ENCODE measurements around the gene C1orf159. TPM values are rescaled to one million over a fixed set of nuclear protein-coding genes. Genes with fewer than 3 reads are reported as not detected.

The C1orf159 gene
- total and polyA plus RNA-seq, 2 donors (not counting 1 experiment from before 2014, with no cell fraction given), result 23.0 to 25.6 TPM

GRCh38 chr1:1156140-1157032, 40.5 kb upstream of the C1orf159 start:
- H3K4me3 ChIP-seq (ENCODE audit: control extremely low read depth in 1 of 5, extremely low read depth in 1 of 5, insufficient read depth in 1 of 5, low read depth in 2 of 5, low read length in 4 of 5), result no peak overlapping the region
- Mint-ChIP-seq H3K9me3 (ENCODE audit: insufficient read depth) (peaks cover 6% of the 10 kb centered on the region), H3K27ac (peak overlapping the region; percentile 88), H3K4me3 (peak overlapping the region; percentile 82), H3K4me1 (peaks cover 5% of the 10 kb centered on the region), H3K27me3 (no peaks in the 10 kb centered on the region)
- no peaks in the 10 kb centered on the region for H4K20me1 ChIP-seq (ENCODE audit: control insufficient read depth, insufficient read depth, low read length, poor library complexity, severe bottlenecking)
- no peaks in the 10 kb centered on the region for H3K36me3 ChIP-seq (replicated peaks in 1 of 2; ENCODE audit: control extremely low read depth in 1 of 2, control insufficient read depth in 1 of 2, extremely low read depth in 1 of 2, insufficient read depth in 2 of 2, low read length in 1 of 2)
- ChIA-PET POLR2A (interaction anchor here (1.3 to 3.7 kb wide), 6 partner anchors 10 to 34 kb away, joined by 3 to 18 read pairs (median 6); no protein-coding TSS in a partner anchor), CTCF (interaction anchor here (3.0 kb wide), 1 partner anchor 34 kb away, joined by 14 read pairs; no protein-coding TSS in a partner anchor)
- H3K9me3 ChIP-seq (ENCODE audit: control extremely low read depth in 1 of 3, control insufficient read depth in 2 of 3, insufficient read depth in 1 of 3, low read length in 2 of 3), result peaks cover 0 to 37% (median 0%) of the 10 kb centered on the region in 3 donors
- no peak for TF ChIP-seq CTCF (IDR thresholded peaks at IDR 0.05)
- TF ChIP-seq EZH2 (IDR thresholded peaks at IDR 0.05; ENCODE audit: borderline replicate concordance, insufficient read depth, low read depth, low read length, poor library complexity, severe bottlenecking), result no peak
- no peak overlapping the region for H2AFZ ChIP-seq (ENCODE audit: insufficient read depth, low read depth, low read length, poor library complexity, severe bottlenecking)
- H3K9ac ChIP-seq (ENCODE audit: low read length), result no peak overlapping the region
- DNase-seq (no peak), ATAC-seq (ENCODE audit: low read depth) (no peak)
- intact Hi-C loops (cut with micrococcal nuclease), result loop anchor here (5.0 kb wide), 1 partner anchor 51 kb away; the partner anchor contains the start of gene TNFRSF18
- H3K79me2 ChIP-seq (ENCODE audit: control insufficient read depth, insufficient read depth, low read length), result no peaks in the 10 kb centered on the region
- no peak overlapping the region for H3K27ac ChIP-seq (ENCODE audit: low read length in 2 of 2)
- 93% methylated on average over 25 of the region's 26 CpGs for WGBS (ENCODE audit: insufficient coverage)
- H3K4me1 ChIP-seq (ENCODE audit: control insufficient read depth in 2 of 2, insufficient read depth in 2 of 2, low read length in 2 of 2), result peaks cover 8 to 23% of the 10 kb centered on the region in 2 donors
- H3K27me3 ChIP-seq (replicated peaks in 1 of 4; ENCODE audit: control extremely low read depth in 1 of 4, control insufficient read depth in 3 of 4, insufficient read depth in 4 of 4, low read length in 3 of 4), result no peaks in the 10 kb centered on the region
- H3K4me2 ChIP-seq (replicated peaks; ENCODE audit: low read depth, low read length, poor library complexity, severe bottlenecking), result no peak overlapping the region

GRCh38 chr1:1155258-1155657, 39.4 kb upstream of the C1orf159 start:
- H3K9ac ChIP-seq (ENCODE audit: low read length), result no peak overlapping the region
- no peak overlapping the region for H2AFZ ChIP-seq (ENCODE audit: insufficient read depth, low read depth, low read length, poor library complexity, severe bottlenecking)
- no peak for DNase-seq
- no peaks in the 10 kb centered on the region for H3K27me3 ChIP-seq (replicated peaks in 1 of 4; ENCODE audit: control extremely low read depth in 1 of 4, control insufficient read depth in 3 of 4, insufficient read depth in 4 of 4, low read length in 3 of 4)
- no peak for ATAC-seq (ENCODE audit: low read depth)
- Mint-ChIP-seq H3K27ac (no peak overlapping the region), H3K4me3 (peak overlapping the region; percentile 68), H3K9me3 (ENCODE audit: insufficient read depth) (peaks cover 6% of the 10 kb centered on the region), H3K27me3 (no peaks in the 10 kb centered on the region), H3K4me1 (peaks cover 5% of the 10 kb centered on the region)
- H3K4me2 ChIP-seq (replicated peaks; ENCODE audit: low read depth, low read length, poor library complexity, severe bottlenecking), result no peak overlapping the region
- WGBS (ENCODE audit: insufficient coverage), result 97% methylated on average over 9 of the region's 10 CpGs
- peaks cover 8 to 23% of the 10 kb centered on the region in 2 donors for H3K4me1 ChIP-seq (ENCODE audit: control insufficient read depth in 2 of 2, insufficient read depth in 2 of 2, low read length in 2 of 2)
- H3K27ac ChIP-seq (ENCODE audit: low read length in 2 of 2), result no peak overlapping the region
- H3K4me3 ChIP-seq (ENCODE audit: control extremely low read depth in 1 of 5, extremely low read depth in 1 of 5, insufficient read depth in 1 of 5, low read depth in 2 of 5, low read length in 4 of 5), result no peak overlapping the region
- no peaks in the 10 kb centered on the region for H4K20me1 ChIP-seq (ENCODE audit: control insufficient read depth, insufficient read depth, low read length, poor library complexity, severe bottlenecking)
- POLR2A ChIA-PET, result no interaction called here
- H3K9me3 ChIP-seq (ENCODE audit: control extremely low read depth in 1 of 3, control insufficient read depth in 2 of 3, insufficient read depth in 1 of 3, low read length in 2 of 3), result peaks cover 0 to 34% (median 0%) of the 10 kb centered on the region in 3 donors
- intact Hi-C loops (cut with micrococcal nuclease), result loop anchor here (5.0 kb wide), 1 partner anchor 52 kb away; the partner anchor contains the start of gene TNFRSF18
- CTCF ChIA-PET, result interaction anchor here (0.7 kb wide), 1 partner anchor 33 kb away, joined by 3 read pairs; no protein-coding TSS in a partner anchor
- H3K79me2 ChIP-seq (ENCODE audit: control insufficient read depth, insufficient read depth, low read length), result no peaks in the 10 kb centered on the region
- TF ChIP-seq CTCF (IDR thresholded peaks at IDR 0.05) (no peak), EZH2 (IDR thresholded peaks at IDR 0.05; ENCODE audit: borderline replicate concordance, insufficient read depth, low read depth, low read length, poor library complexity, severe bottlenecking) (no peak)
- no peaks in the 10 kb centered on the region for H3K36me3 ChIP-seq (replicated peaks in 1 of 2; ENCODE audit: control extremely low read depth in 1 of 2, control insufficient read depth in 1 of 2, extremely low read depth in 1 of 2, insufficient read depth in 2 of 2, low read length in 1 of 2)
